GM18499 (cell line): ENCODE measurements around the gene XRN2.

Source experiments
- ATAC-seq: cut with Tn5 transposase; IDR thresholded peaks from one replicate; pipeline ENCODE4 v1.9.1; 2021; ENCODE audit warnings: moderate number of reproducible peaks; ENCODE audit not compliant: insufficient read depth, unreplicated experiment

Gene XRN2

GRCh38 chr20:21303061-21303871, at the start of gene XRN2:
Gene XRN2 (plus strand): TSS chr20:21303331. CDS start chr20:21303399, 68 bp downstream.
- ATAC-seq = peak; percentile 79

GRCh38 chr20:21257192-21257591, 45.9 kb upstream of the XRN2 start:
- no peak for ATAC-seq

GRCh38 chr20:21258411-21258810, 44.7 kb upstream of the XRN2 start:
- ATAC-seq = no peak

GRCh38 chr20:21259346-21259745, 43.8 kb upstream of the XRN2 start:
- ATAC-seq = no peak

- ATAC-seq = no peak
These were observed 40.3 kb upstream of the XRN2 start for GRCh38 chr20:21262812-21263211.

- ATAC-seq = no peak
These were observed 37.6 kb upstream of the XRN2 start for GRCh38 chr20:21265261-21266190.

GRCh38 chr20:21266191-21266536, 37.0 kb upstream of the XRN2 start:
- no peak for ATAC-seq

- ATAC-seq = no peak
These were observed 33.4 kb upstream of the XRN2 start for GRCh38 chr20:21269772-21270171.

GRCh38 chr20:21270806-21271205, 32.3 kb upstream of the XRN2 start:
- no peak for ATAC-seq

GRCh38 chr20:21272279-21272678, 30.9 kb upstream of the XRN2 start:
- peak; percentile 37 for ATAC-seq

GRCh38 chr20:21272679-21273078, 30.5 kb upstream of the XRN2 start:
- ATAC-seq = peak; percentile 31

- no peak for ATAC-seq
These were observed 29.3 kb upstream of the XRN2 start for GRCh38 chr20:21273755-21274386.

GRCh38 chr20:21278829-21279228, 24.3 kb upstream of the XRN2 start:
- ATAC-seq = no peak

GRCh38 chr20:21279706-21280521, 23.2 kb upstream of the XRN2 start:
- no peak for ATAC-seq

GRCh38 chr20:21280522-21281016, 22.6 kb upstream of the XRN2 start:
- ATAC-seq = no peak

GRCh38 chr20:21286775-21287174, 16.4 kb upstream of the XRN2 start:
- ATAC-seq = no peak

- ATAC-seq = no peak
These were observed 14.4 kb upstream of the XRN2 start for GRCh38 chr20:21288587-21289370.

- no peak for ATAC-seq
These were observed 13.5 kb upstream of the XRN2 start for GRCh38 chr20:21289651-21290050.

- no peak for ATAC-seq
These were observed 12.1 kb upstream of the XRN2 start for GRCh38 chr20:21291026-21291425.
